ENCODE data around the gene MGAT3.
A peak's percentile ranks its signal among the peaks of the same experiment; 100 is the strongest.
"Not testable (repeated sequence)": the region's sequence is repeated elsewhere in the genome, so short reads cannot be mapped to it uniquely, and the experiment has no call there.

MGAT3 gene

DNA sequence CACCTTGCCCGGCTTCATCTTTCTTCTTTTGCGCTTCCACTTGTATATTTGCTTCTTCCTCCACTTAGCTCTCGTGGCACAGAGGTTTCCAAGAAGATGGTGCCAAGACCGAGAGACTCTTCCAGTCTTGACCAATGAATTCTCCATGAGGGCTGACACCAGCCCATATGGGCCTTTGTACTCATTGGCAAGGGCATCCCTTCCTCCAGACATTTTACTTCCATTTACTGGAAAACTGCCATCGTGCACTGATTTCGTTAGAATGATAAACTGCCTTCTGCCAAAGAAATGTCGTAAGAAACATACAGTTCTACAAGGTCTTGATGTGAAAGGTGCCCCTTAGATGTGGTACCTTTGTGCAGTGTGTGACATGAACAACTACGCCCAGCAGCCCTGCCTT, 40.6 kb downstream of the MGAT3 start:
- H3K27me3 Mint-ChIP-seq: no peaks in the 10 kb centered on the region
- H3K36me3 Mint-ChIP-seq (ENCODE audit: low read depth): peaks cover 4% of the 10 kb centered on the region
- no peak overlapping the region for H3K27ac Mint-ChIP-seq
- H3K4me1 Mint-ChIP-seq (ENCODE audit: low read depth): peaks cover 8% of the 10 kb centered on the region
- H3K9me3 Mint-ChIP-seq: no peaks in the 10 kb centered on the region
- H3K4me3 Mint-ChIP-seq: no peak overlapping the region

GRCh38 chr22:39498368-39498767, 41.6 kb downstream of the MGAT3 start:
- Mint-ChIP-seq H3K4me3 (no peak overlapping the region), H3K27me3 (no peaks in the 10 kb centered on the region), H3K36me3 (ENCODE audit: low read depth) (peaks cover 10% of the 10 kb centered on the region), H3K4me1 (ENCODE audit: low read depth) (peaks cover 11% of the 10 kb centered on the region), H3K9me3 (no peaks in the 10 kb centered on the region), H3K27ac (no peak overlapping the region)

GRCh38 chr22:39498802-39499201, 42.0 kb downstream of the MGAT3 start:
- Mint-ChIP-seq H3K4me1 (ENCODE audit: low read depth) (peaks cover 16% of the 10 kb centered on the region), H3K9me3 (no peaks in the 10 kb centered on the region), H3K4me3 (no peak overlapping the region), H3K36me3 (ENCODE audit: low read depth) (peaks cover 14% of the 10 kb centered on the region), H3K27me3 (no peaks in the 10 kb centered on the region), H3K27ac (no peak overlapping the region)

- Mint-ChIP-seq H3K27ac (no peak overlapping the region), H3K9me3 (no peaks in the 10 kb centered on the region), H3K27me3 (no peaks in the 10 kb centered on the region)
Measured at GRCh38 chr22:39500101-39500500, 43.3 kb downstream of the MGAT3 start.

DNA sequence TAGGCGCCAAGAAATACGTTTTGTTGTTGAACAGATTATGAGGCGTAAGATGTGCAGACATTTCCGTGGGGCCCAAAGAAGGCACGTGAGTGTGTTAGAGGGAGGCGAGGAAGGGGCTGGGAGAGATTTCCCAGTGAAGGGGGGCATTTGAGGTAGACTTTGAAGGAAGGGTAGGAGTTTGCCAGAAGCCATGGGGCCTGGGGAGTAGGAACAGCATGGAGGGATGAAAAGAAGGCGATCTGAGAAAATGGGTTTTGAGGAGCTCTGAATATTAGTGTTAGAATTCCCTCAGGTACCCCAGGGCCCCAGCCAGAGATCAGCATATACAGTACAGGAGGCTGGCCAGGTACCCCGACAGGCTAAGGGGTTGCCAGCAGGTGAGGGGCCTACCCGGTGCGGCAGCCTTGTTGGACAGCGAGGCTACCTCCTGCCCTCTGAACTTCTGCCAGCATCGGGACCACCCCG, 44.9 kb downstream of the MGAT3 start:
- H3K4me1 Mint-ChIP-seq (ENCODE audit: low read depth): peaks cover 38% of the 10 kb centered on the region
- H3K36me3 Mint-ChIP-seq (ENCODE audit: low read depth): peaks cover 38% of the 10 kb centered on the region
- no peaks in the 10 kb centered on the region for H3K27me3 Mint-ChIP-seq
- H3K9me3 Mint-ChIP-seq: no peaks in the 10 kb centered on the region
- peak overlapping the region; percentile 2 for H3K27ac Mint-ChIP-seq
- H3K4me3 Mint-ChIP-seq: peak overlapping the region; percentile 91

More at GRCh38 chr22:39500101-39500500, 43.3 kb downstream of the MGAT3 start:
- H3K4me3 Mint-ChIP-seq: no peak overlapping the region
- H3K4me1 Mint-ChIP-seq (ENCODE audit: low read depth): peaks cover 25% of the 10 kb centered on the region
- peaks cover 23% of the 10 kb centered on the region for H3K36me3 Mint-ChIP-seq (ENCODE audit: low read depth)

DNA sequence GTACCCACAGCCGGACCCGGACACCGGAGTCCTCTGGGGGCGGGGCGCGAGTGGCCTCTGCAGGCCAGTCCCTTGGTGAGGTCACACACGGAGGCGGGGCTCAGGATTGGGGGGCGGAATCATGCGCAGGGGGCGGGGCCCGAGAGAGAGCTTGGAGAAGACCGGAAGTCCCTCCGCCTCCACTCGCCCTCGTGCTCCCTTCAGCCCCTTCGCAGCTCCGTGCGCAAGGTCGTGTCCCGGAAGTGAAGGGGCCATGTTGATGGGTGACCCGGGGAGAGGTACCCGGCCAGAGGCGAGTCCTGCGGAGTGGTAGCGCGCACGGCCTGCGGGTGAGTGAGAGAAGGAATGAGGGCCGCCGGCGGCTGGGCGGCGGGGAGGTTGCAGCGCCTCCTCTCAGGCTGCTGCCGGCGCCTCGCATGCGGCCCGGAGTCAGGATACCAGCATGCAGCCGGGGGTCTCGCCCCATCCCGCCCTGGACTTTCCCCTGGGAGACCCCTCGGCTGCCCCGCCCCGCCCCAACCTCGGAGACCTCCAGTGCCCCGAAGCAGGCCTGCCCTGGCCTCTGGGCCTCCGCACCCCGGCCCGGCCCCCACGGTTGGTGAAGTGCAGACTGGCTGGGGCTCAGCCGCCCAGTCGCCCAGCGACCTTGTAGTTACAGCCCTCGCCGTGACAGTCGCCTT, 45.4 kb downstream of the MGAT3 start, which contains the start of gene MIEF1:
TSS of gene MIEF1 (plus strand) at position 182 of the 680 bp plus-strand sequence. CDS start 9,005 bp downstream, outside the sequence.
- Mint-ChIP-seq H3K4me1 (ENCODE audit: low read depth) (peaks cover 42% of the 10 kb centered on the region), H3K27ac (peak within 1 kb of the TSS; percentile 95), H3K9me3 (no peaks in the 10 kb centered on the region), H3K27me3 (no peaks in the 10 kb centered on the region), H3K4me3 (peak within 1 kb of the TSS; percentile 91), H3K36me3 (ENCODE audit: low read depth) (peaks cover 43% of the 10 kb centered on the region)

- peaks cover 43% of the 10 kb centered on the region for H3K36me3 Mint-ChIP-seq (ENCODE audit: low read depth)
- H3K27ac Mint-ChIP-seq: peak overlapping the region; percentile 89
- H3K4me3 Mint-ChIP-seq: peak overlapping the region; percentile 91
- H3K4me1 Mint-ChIP-seq (ENCODE audit: low read depth): peaks cover 39% of the 10 kb centered on the region
- H3K27me3 Mint-ChIP-seq: no peaks in the 10 kb centered on the region
- H3K9me3 Mint-ChIP-seq: no peaks in the 10 kb centered on the region
Measured at GRCh38 chr22:39502789-39503409, 46.1 kb downstream of the MGAT3 start.

DNA sequence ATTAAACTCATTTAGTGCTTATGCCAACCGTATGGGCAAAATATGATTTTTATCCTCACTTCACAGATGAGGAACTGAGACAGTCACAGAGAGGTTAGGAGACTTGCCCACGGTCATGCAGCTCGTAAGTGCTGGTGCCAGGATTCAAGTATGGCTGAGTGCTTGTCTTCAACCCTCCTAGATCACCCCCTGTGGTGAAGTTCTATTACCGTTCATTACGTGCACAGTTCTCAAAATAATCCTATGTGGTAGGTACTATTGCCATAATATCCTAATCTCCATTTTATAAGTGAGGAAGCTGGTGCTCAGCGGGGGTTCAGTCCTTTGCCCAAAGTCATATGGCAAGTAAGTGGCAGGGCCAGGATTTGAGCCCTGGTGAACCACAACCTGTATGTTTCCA, 46.8 kb downstream of the MGAT3 start:
- Mint-ChIP-seq H3K36me3 (ENCODE audit: low read depth) (peaks cover 49% of the 10 kb centered on the region), H3K9me3 (no peaks in the 10 kb centered on the region), H3K27me3 (no peaks in the 10 kb centered on the region), H3K4me1 (ENCODE audit: low read depth) (peaks cover 45% of the 10 kb centered on the region), H3K4me3 (peak overlapping the region; percentile 91), H3K27ac (peak overlapping the region; percentile 89)

DNA sequence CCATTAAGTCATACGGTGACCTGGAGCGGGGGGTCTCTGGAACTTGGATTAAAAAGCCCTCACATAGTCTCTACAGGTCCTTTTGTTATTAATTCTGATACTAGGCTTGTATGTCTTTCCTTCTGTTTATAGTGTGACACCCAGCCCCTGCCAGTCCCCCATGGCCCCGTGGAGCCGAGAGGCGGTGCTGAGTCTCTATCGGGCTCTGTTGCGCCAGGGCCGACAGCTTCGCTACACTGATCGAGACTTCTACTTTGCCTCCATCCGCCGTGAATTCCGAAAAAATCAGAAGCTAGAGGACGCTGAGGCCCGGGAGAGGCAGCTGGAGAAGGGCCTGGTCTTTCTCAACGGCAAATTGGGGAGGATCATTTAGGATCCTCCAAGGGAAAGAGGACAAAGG, 47.3 kb downstream of the MGAT3 start:
- Mint-ChIP-seq H3K27me3 (no peaks in the 10 kb centered on the region), H3K4me3 (peak overlapping the region; percentile 91), H3K36me3 (ENCODE audit: low read depth) (peaks cover 52% of the 10 kb centered on the region), H3K4me1 (ENCODE audit: low read depth) (peaks cover 46% of the 10 kb centered on the region), H3K9me3 (no peaks in the 10 kb centered on the region), H3K27ac (peak overlapping the region; percentile 89)

DNA sequence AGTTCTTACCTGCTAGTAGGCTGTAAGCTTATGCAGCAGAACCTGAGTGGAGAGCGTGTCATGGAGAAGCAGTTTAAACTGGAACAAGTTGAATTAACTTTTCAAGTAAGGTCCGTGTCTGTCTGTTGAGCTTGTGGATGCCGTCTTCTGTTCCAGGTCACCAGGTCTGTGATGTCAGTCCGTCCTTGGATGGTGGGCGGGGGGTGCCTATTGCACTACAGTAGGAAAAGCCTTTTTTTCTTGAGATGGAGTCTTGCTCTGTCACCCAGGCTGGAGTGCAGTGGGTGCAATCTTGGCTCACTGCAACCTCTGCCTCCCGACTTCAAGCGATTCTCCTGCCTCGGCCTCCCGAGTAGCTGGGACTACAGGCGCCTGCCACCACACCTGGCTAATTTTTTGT, 50.2 kb downstream of the MGAT3 start:
- H3K9me3 Mint-ChIP-seq, H3K27me3 Mint-ChIP-seq, H3K27ac Mint-ChIP-seq, H3K4me3 Mint-ChIP-seq: not testable (repeated sequence)
- Mint-ChIP-seq H3K36me3 (ENCODE audit: low read depth) (peaks cover 78% of the 10 kb centered on the region), H3K4me1 (ENCODE audit: low read depth) (peaks cover 49% of the 10 kb centered on the region)

DNA sequence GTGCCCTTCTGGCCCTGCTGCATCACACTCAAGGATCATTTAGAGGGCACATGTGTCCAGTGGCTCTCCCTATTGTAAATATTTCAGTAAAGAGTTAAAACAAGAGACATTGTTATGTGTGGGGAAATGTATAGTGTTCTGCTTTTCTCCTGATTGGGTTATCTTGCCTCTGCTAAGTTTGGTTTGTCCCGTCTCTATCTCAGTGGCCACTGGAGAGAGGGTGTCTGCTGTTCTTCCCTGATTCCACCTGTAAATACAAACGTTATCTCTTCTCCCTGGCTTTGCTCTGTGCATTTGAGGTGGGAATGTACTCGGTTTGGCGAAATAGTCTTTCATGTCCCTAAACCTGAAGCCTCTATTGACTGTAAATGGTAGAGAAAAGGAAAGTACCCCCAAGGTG, 51.6 kb downstream of the MGAT3 start:
- H3K4me1 Mint-ChIP-seq (ENCODE audit: low read depth): peaks cover 46% of the 10 kb centered on the region
- no peak overlapping the region for H3K4me3 Mint-ChIP-seq
- peaks cover 76% of the 10 kb centered on the region for H3K36me3 Mint-ChIP-seq (ENCODE audit: low read depth)
- no peaks in the 10 kb centered on the region for H3K27me3 Mint-ChIP-seq
- no peak overlapping the region for H3K27ac Mint-ChIP-seq
- H3K9me3 Mint-ChIP-seq: no peaks in the 10 kb centered on the region

GRCh38 chr22:39510529-39511149, 53.8 kb downstream of the MGAT3 start:
- H3K36me3 Mint-ChIP-seq (ENCODE audit: low read depth): peaks cover 80% of the 10 kb centered on the region
- no peak overlapping the region for H3K27ac Mint-ChIP-seq
- peaks cover 41% of the 10 kb centered on the region for H3K4me1 Mint-ChIP-seq (ENCODE audit: low read depth)
- H3K4me3 Mint-ChIP-seq: no peak overlapping the region
- H3K9me3 Mint-ChIP-seq: no peaks in the 10 kb centered on the region
- H3K27me3 Mint-ChIP-seq: no peaks in the 10 kb centered on the region

- peaks cover 80% of the 10 kb centered on the region for H3K36me3 Mint-ChIP-seq (ENCODE audit: low read depth)
- no peaks in the 10 kb centered on the region for H3K9me3 Mint-ChIP-seq
- H3K4me3 Mint-ChIP-seq: no peak overlapping the region
- peaks cover 43% of the 10 kb centered on the region for H3K4me1 Mint-ChIP-seq (ENCODE audit: low read depth)
- no peak overlapping the region for H3K27ac Mint-ChIP-seq
- no peaks in the 10 kb centered on the region for H3K27me3 Mint-ChIP-seq
Measured at GRCh38 chr22:39511226-39511625, 54.4 kb downstream of the MGAT3 start.

DNA sequence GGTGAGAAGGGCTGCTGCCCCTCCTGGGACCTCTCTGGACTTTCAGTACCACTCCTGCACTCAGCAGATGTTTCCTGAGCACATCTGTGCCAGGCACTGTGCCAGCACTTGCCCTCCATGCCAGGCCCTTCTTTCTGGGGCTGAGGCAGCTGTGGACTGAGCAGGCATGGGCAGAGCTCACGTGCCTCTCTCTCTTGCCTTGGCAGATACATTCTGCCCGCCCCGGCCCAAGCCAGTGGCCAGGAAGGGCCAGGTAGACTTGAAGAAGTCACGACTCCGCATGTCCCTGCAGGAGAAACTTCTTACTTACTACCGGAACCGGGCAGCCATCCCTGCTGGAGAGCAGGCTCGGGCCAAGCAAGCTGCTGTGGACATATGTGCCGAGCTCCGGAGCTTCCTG, 55.2 kb downstream of the MGAT3 start:
- no peak overlapping the region for H3K27ac Mint-ChIP-seq
- H3K4me1 Mint-ChIP-seq (ENCODE audit: low read depth): peaks cover 39% of the 10 kb centered on the region
- no peaks in the 10 kb centered on the region for H3K9me3 Mint-ChIP-seq
- H3K27me3 Mint-ChIP-seq: no peaks in the 10 kb centered on the region
- H3K4me3 Mint-ChIP-seq: no peak overlapping the region
- peaks cover 77% of the 10 kb centered on the region for H3K36me3 Mint-ChIP-seq (ENCODE audit: low read depth)

- no peaks in the 10 kb centered on the region for H3K9me3 Mint-ChIP-seq
- H3K4me3 Mint-ChIP-seq: no peak overlapping the region
- H3K27me3 Mint-ChIP-seq: no peaks in the 10 kb centered on the region
- no peak overlapping the region for H3K27ac Mint-ChIP-seq
- H3K36me3 Mint-ChIP-seq (ENCODE audit: low read depth): peaks cover 75% of the 10 kb centered on the region
- H3K4me1 Mint-ChIP-seq (ENCODE audit: low read depth): peaks cover 43% of the 10 kb centered on the region
Measured at GRCh38 chr22:39513791-39514190, 57.0 kb downstream of the MGAT3 start.

Measured in stimulated activated naive CD8-positive, alpha-beta T cell treated with anti-CD3 and anti-CD28 coated beads, Interleukin-15, Interleukin-2, amounts not matched to agents 100 ng/mL and 50 ng/mL, for 24 hours (primary cell).